Endothelial cell of umbilical vein (primary cell): ENCODE results near the gene TAS1R2.

ENCODE experiments used
- EZH2 ChIP-seq: IDR thresholded peaks from 2 replicates; pipeline ENCODE4 v1.6.1; 2012; ENCODE audit warnings: borderline replicate concordance, low read depth, mild to moderate bottlenecking, moderate library complexity, low read length, inconsistent platforms; ENCODE audit not compliant: severe bottlenecking
- MYC ChIP-seq: IDR thresholded peaks from one replicate; pipeline ENCODE4 v1.6.1; 2011; ENCODE audit warnings: mild to moderate bottlenecking, low read depth, low read length
- POLR2A ChIP-seq: IDR thresholded peaks from 2 replicates; pipeline ENCODE4 v1.6.1; 2012; ENCODE audit warnings: low read depth, mild to moderate bottlenecking, control low read depth, low read length
- POLR2AphosphoS5 ChIP-seq: IDR thresholded peaks from 2 replicates; pipeline ENCODE4 v1.6.1; 2012; ENCODE audit warnings: low read depth, mild to moderate bottlenecking, control low read depth, low read length, moderate library complexity; ENCODE audit not compliant: insufficient read depth
- TF ChIP-seq, protein P1 (sequence below), 2 donors: IDR thresholded peaks; 1 replicate in 1 of 2; 2 replicates in 1 of 2; pipeline ENCODE4 v1.5.1; 2011; ENCODE audit warnings: low read length in 2 of 2, mild to moderate bottlenecking in 2 of 2, moderate library complexity in 2 of 2, control low read depth in 1 of 2, inconsistent platforms in 1 of 2, low read depth in 1 of 2; ENCODE audit not compliant: insufficient read depth in 1 of 2; ENCODE audit errors: extremely low read depth in 1 of 2

- TF ChIP-seq, protein P1, sequence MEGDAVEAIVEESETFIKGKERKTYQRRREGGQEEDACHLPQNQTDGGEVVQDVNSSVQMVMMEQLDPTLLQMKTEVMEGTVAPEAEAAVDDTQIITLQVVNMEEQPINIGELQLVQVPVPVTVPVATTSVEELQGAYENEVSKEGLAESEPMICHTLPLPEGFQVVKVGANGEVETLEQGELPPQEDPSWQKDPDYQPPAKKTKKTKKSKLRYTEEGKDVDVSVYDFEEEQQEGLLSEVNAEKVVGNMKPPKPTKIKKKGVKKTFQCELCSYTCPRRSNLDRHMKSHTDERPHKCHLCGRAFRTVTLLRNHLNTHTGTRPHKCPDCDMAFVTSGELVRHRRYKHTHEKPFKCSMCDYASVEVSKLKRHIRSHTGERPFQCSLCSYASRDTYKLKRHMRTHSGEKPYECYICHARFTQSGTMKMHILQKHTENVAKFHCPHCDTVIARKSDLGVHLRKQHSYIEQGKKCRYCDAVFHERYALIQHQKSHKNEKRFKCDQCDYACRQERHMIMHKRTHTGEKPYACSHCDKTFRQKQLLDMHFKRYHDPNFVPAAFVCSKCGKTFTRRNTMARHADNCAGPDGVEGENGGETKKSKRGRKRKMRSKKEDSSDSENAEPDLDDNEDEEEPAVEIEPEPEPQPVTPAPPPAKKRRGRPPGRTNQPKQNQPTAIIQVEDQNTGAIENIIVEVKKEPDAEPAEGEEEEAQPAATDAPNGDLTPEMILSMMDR (IDR thresholded peaks at IDR 0.05; ENCODE audit: extremely low read depth in 1 of 2, insufficient read depth in 1 of 2, low read depth in 1 of 2, low read length in 2 of 2) = no peak
- no peak for TF ChIP-seq POLR2AphosphoS5
- TF ChIP-seq POLR2A = no peak
- TF ChIP-seq MYC = no peak
- no peak for TF ChIP-seq EZH2
These were observed 57.2 kb downstream of the TAS1R2 start for GRCh38 chr1:18802231-18802630.
